ENCODE measurements around the gene TCERG1L.

Gene TCERG1L

DNA sequence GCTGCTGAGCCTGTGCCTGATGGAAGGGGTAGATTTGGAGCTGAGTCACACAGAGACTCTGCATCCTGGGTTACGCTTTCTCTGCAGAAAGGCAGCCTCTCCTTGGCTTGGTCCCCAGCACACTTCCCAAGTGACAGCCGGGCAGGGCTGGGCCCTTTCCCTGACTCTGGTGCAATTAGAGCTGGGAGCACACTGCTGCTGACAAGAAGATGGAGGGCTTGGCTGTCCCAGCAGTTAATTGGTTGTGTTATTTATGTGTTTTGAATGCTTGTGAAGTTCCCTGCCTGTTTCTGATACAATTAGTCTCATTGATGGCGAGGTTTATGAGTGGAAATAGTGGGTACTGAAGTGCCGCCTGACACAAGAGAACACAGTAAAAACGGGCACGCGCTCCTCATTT lies 123.6 kb downstream of the TCERG1L start:
- Histone ChIP-seq H3K27me3 (no peaks in the 10 kb centered on the region), H3K4me2 (peak overlapping the region in 3 of 11 experiments; percentile 34 to 47 (median 40); a peak in 4 of 22 replicates), H3K27ac (no peak overlapping the region), H3K9ac (no peak overlapping the region), H3K36me3 (peaks cover 0 to 22% (median 0%) of the 10 kb centered on the region in 11 experiments; a peak in 6 of 22 replicates), H3K9me3 (replicated peaks in 1 of 11) (peaks cover 6 to 37% (median 25%) of the 10 kb centered on the region in 11 experiments; a peak in 20 of 22 replicates), H4K20me1 (no peaks in the 10 kb centered on the region), H3K4me3 (no peak overlapping the region), H3K4me1 (peaks cover 8 to 38% (median 23%) of the 10 kb centered on the region in 10 experiments; a peak in 17 of 20 replicates)
- no peak for TF ChIP-seq Cebpa-rat (IDR thresholded peaks at IDR 0.05)

DNA sequence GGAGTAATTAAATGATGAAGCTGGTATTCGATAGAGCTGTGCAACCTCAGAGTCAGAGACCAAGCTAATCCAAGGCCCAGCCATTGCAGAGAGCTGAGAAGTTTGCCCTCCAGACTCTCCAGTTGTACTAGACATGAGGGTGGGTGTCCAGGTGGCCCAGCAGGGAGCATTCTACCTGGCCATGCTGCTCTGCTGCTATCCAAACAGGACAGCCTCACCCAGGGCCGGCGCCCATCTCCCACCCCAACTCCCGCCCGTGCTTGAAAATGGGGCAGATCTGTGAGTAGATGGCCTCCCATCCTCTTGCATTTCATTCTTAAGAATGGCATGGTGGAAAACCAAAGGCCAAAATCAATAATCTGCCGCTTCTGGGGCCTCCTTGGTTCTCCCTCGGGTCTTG lies 124.2 kb downstream of the TCERG1L start:
- TF ChIP-seq Cebpa-rat (IDR thresholded peaks at IDR 0.05): no peak
- Histone ChIP-seq H3K4me3 (no peak overlapping the region), H3K4me2 (peak overlapping the region in 7 of 11 experiments; percentile 4 to 50 (median 34); a peak in 11 of 22 replicates), H3K27me3 (no peaks in the 10 kb centered on the region), H4K20me1 (no peaks in the 10 kb centered on the region), H3K36me3 (peaks cover 0 to 19% (median 0%) of the 10 kb centered on the region in 11 experiments; a peak in 6 of 22 replicates), H3K9ac (no peak overlapping the region), H3K9me3 (replicated peaks in 1 of 11) (peaks cover 2 to 31% (median 19%) of the 10 kb centered on the region in 11 experiments; a peak in 20 of 22 replicates), H3K4me1 (peaks cover 8 to 40% (median 23%) of the 10 kb centered on the region in 10 experiments; a peak in 17 of 20 replicates), H3K27ac (no peak overlapping the region)

DNA sequence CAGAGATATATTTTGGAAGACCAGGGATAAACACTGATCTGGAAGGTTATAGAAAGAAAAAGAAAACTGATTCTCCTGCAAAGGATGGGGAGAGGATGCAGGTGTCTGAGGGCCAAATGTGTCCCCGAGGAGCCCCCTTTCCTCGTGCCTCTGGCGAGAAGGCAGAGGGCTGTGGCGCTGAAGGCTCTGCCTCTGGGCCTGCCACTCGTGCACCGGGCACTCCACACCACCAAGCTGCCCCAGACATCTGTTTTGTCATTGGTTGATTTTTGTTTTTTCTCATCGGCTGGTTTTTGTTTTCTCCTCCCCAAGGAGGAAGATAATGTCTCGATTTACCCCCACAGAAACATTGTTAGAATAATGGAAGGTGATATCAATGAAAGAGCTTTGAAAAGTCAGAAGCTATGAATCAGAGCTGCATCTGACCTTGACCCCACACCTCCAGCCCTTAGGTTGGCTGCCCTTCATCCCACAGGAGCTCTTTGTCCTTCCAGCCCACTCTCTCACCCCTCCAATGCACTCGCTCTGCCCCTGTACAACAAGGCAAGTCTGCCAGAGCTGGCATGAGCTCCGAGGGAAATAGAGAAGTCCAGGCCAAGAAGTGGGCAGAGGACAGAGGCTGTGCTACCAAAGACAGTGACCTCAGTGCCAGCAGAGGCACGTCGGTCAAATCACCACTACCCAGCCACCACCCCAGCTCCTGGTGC lies 124.8 kb downstream of the TCERG1L start:
- Histone ChIP-seq H3K27ac (no peak overlapping the region), H3K27me3 (no peaks in the 10 kb centered on the region), H3K9ac (no peak overlapping the region), H3K36me3 (peaks cover 0 to 14% (median 0%) of the 10 kb centered on the region in 11 experiments; a peak in 6 of 22 replicates), H3K4me3 (no peak overlapping the region), H3K9me3 (replicated peaks in 1 of 11) (peaks cover 0 to 25% (median 13%) of the 10 kb centered on the region in 11 experiments; a peak in 14 of 22 replicates), H3K4me2 (peak overlapping the region in 7 of 11 experiments; percentile 4 to 50 (median 34); a peak in 11 of 22 replicates), H4K20me1 (0 out of 22 replicates have a peak, but pooled peaks cover 0 to 2% (median 0%) of the 10 kb centered on the region in 11 experiments), H3K4me1 (peaks cover 11 to 46% (median 26%) of the 10 kb centered on the region in 10 experiments; a peak in 18 of 20 replicates)
- no peak for TF ChIP-seq Cebpa-rat (IDR thresholded peaks at IDR 0.05)

DNA sequence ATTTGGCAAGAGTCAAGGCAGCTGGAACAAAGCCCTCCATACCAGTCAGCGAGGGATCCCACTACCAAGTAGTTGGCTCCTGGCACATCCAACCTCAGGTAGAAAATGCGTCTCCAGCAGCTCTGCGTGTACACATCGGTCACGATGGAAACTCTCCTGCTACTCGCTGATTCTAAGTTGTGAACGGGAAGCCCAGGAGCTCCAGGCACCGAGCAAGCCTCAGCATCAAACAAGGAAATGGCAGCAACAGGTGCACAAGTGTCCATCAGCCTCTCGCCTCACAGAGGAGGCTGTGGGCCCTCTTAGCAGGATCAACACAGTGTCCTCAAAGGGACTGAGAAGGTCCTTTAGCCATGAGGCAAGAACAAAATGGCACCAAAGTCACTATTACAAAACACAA lies 127.0 kb downstream of the TCERG1L start:
- no peak for TF ChIP-seq Cebpa-rat (IDR thresholded peaks at IDR 0.05)
- Histone ChIP-seq H3K27ac (no peak overlapping the region), H3K4me1 (peaks cover 9 to 56% (median 40%) of the 10 kb centered on the region in 10 experiments), H3K4me2 (no peak overlapping the region), H3K9me3 (replicated peaks in 1 of 11) (peaks cover 0 to 17% (median 5%) of the 10 kb centered on the region in 11 experiments; a peak in 7 of 22 replicates), H3K4me3 (no peak overlapping the region), H3K27me3 (peaks cover 0 to 8% (median 0%) of the 10 kb centered on the region in 11 experiments; a peak in 3 of 22 replicates), H4K20me1 (peaks cover 0 to 10% (median 0%) of the 10 kb centered on the region in 11 experiments; a peak in 1 of 22 replicates), H3K36me3 (peaks cover 0 to 14% (median 0%) of the 10 kb centered on the region in 11 experiments; a peak in 6 of 22 replicates), H3K9ac (no peak overlapping the region)

DNA sequence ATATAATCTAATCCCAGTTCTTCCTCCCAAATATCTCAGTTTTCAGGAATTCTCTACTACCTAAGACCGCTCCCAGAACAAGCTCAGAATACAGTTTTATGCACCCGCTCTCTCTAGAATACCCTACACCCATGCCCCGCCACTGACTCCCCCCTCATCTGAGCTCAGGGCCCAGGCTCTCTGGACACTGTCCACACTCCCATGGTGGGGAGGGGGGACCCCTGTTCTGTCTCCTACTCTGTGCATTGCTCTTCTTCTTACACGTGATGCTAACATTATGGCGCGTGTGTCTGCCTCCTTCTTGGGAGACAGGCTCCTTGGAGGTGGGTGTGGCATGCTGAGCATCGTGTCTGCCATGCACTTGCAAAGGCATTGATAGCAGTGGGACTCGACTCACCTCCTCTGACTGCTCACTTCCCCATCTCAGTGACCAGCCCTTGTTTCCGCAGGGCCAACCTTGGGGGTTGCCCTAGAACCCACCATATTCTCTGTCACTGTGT lies 127.9 kb downstream of the TCERG1L start:
- TF ChIP-seq Cebpa-rat (IDR thresholded peaks at IDR 0.05): no peak
- no peak overlapping the region for H3K9ac ChIP-seq
- H3K36me3 ChIP-seq: peaks cover 0 to 14% (median 0%) of the 10 kb centered on the region in 11 experiments; a peak in 6 of 22 replicates
- peaks cover 0 to 17% (median 0%) of the 10 kb centered on the region in 11 experiments; a peak in 6 of 22 replicates for H3K27me3 ChIP-seq
- peaks cover 13 to 65% (median 50%) of the 10 kb centered on the region in 10 experiments for H3K4me1 ChIP-seq
- no peak overlapping the region for H3K4me3 ChIP-seq
- H4K20me1 ChIP-seq: peaks cover 0 to 10% (median 0%) of the 10 kb centered on the region in 11 experiments; a peak in 1 of 22 replicates
- peaks cover 0 to 13% (median 0%) of the 10 kb centered on the region in 11 experiments; a peak in 5 of 22 replicates for H3K9me3 ChIP-seq (replicated peaks in 1 of 11)
- H3K27ac ChIP-seq: no peak overlapping the region
- no peak overlapping the region for H3K4me2 ChIP-seq

DNA sequence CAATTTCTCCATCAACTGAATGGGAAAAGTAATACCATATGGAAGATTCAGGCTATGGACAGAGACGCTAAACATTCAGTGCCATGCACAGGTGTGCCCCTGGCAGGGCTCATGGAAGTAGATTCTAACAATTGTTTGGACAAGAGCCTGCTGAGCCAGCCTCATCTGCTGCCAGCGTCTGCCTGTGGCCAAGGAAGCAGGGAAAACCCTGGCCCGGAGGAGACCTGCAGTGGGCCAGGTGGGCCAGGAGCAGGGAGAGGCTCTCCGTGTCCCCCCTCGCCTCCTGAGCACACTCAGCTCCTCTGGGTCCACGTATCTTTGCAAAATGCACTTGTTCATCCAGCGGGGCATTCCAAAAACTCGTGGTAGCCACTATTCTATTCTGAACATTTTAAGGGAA lies 130.1 kb downstream of the TCERG1L start:
- H3K4me3 ChIP-seq: no peak overlapping the region
- H3K36me3 ChIP-seq: peaks cover 0 to 14% (median 0%) of the 10 kb centered on the region in 11 experiments; a peak in 6 of 22 replicates
- H3K9me3 ChIP-seq (replicated peaks in 1 of 11): peaks cover 0 to 7% (median 2%) of the 10 kb centered on the region in 11 experiments; a peak in 6 of 22 replicates
- H3K4me2 ChIP-seq: peak overlapping the region in 8 of 11 experiments; percentile 9 to 98 (median 88); a peak in 12 of 22 replicates
- H3K27ac ChIP-seq: peak overlapping the region in 1 of 11 experiments; percentile 18; a peak in 2 of 22 replicates
- H3K4me1 ChIP-seq: peaks cover 22 to 62% (median 53%) of the 10 kb centered on the region in 10 experiments
- H3K9ac ChIP-seq: no peak overlapping the region; a peak in 1 of 22 replicates
- no peak for TF ChIP-seq Cebpa-rat (IDR thresholded peaks at IDR 0.05)
- peaks cover 0 to 10% (median 0%) of the 10 kb centered on the region in 11 experiments; a peak in 1 of 22 replicates for H4K20me1 ChIP-seq
- peaks cover 0 to 30% (median 0%) of the 10 kb centered on the region in 11 experiments; a peak in 6 of 22 replicates for H3K27me3 ChIP-seq

DNA sequence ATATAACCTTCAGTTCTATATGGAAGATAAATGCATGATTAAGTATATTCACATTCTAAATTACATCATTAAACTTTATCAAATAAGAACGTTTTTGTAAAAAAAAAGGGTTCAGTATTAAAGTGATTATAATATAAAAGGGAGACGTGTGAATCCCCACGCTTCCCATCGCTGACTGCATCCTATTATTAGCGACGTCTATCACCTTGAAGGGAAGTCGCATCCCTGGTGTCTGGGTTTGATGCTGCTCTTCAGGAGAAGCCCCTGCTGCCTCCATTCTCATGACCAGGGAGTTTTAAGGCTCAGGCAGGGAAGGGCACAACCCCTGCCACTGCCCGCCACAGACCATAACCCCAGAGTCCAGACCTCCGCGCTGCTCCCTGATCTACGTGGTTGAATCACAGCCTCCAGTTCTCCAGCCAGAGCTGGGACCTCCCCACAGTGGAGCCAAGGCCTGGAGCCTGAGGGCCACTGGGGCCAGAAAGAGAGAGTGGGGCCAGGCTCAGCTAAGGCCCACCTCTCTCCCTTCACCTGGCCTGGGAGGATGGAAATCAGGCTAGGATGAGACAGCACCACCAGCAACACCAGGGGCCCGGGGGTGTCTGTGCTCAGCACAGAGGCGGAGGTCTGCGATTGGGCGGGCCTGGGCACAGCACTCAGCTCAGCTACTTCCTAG lies 130.6 kb downstream of the TCERG1L start:
- peaks cover 0 to 30% (median 0%) of the 10 kb centered on the region in 11 experiments; a peak in 6 of 22 replicates for H3K27me3 ChIP-seq
- H4K20me1 ChIP-seq: peaks cover 0 to 10% (median 0%) of the 10 kb centered on the region in 11 experiments; a peak in 1 of 22 replicates
- no peak overlapping the region; a peak in 2 of 22 replicates for H3K9ac ChIP-seq
- peak overlapping the region in 2 of 11 experiments; percentile 7 to 18; a peak in 2 of 22 replicates for H3K27ac ChIP-seq
- TF ChIP-seq Cebpa-rat (IDR thresholded peaks at IDR 0.05): no peak
- peaks cover 0 to 14% (median 0%) of the 10 kb centered on the region in 11 experiments; a peak in 6 of 22 replicates for H3K36me3 ChIP-seq
- H3K9me3 ChIP-seq (replicated peaks in 1 of 11): peaks cover 0 to 11% (median 2%) of the 10 kb centered on the region in 11 experiments; a peak in 6 of 22 replicates
- peaks cover 22 to 62% (median 52%) of the 10 kb centered on the region in 10 experiments for H3K4me1 ChIP-seq
- H3K4me2 ChIP-seq: peak overlapping the region in 8 of 11 experiments; percentile 9 to 98 (median 88); a peak in 13 of 22 replicates
- no peak overlapping the region for H3K4me3 ChIP-seq

DNA sequence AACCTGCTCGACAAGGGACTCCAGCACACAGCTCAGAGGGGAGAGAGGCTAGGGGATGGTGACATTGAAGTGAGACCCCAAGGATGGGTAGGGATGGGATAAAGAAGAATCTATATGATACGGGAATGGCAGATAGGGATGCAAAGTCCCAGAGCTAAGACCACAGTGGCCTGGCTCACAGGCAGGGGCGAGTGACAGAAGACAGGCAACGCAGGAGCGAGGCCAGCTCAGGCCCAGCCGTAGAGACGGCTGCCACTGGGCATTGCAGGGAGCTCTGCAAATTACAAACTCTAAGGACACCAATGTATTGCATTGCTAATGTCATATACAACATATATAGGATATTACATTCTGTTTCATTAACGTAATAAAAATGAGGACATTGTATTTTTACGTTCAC lies 131.4 kb downstream of the TCERG1L start:
- Histone ChIP-seq H3K9ac (peak overlapping the region in 3 of 11 experiments; percentile 39 to 53 (median 53); a peak in 6 of 22 replicates), H3K27ac (peak overlapping the region in 2 of 11 experiments; percentile 24 to 51; a peak in 1 of 22 replicates), H3K4me2 (peak overlapping the region in 10 of 11 experiments; percentile 77 to 98 (median 92); a peak in 17 of 22 replicates), H4K20me1 (peaks cover 0 to 10% (median 0%) of the 10 kb centered on the region in 11 experiments; a peak in 1 of 22 replicates), H3K4me3 (peak overlapping the region in 3 of 10 experiments; percentile 21 to 48 (median 43); a peak in 1 of 20 replicates), H3K9me3 (replicated peaks in 1 of 11) (peaks cover 0 to 11% (median 0%) of the 10 kb centered on the region in 11 experiments; a peak in 5 of 22 replicates), H3K4me1 (peaks cover 22 to 70% (median 60%) of the 10 kb centered on the region in 10 experiments), H3K36me3 (peaks cover 0 to 14% (median 0%) of the 10 kb centered on the region in 11 experiments; a peak in 6 of 22 replicates), H3K27me3 (peaks cover 0 to 30% (median 0%) of the 10 kb centered on the region in 11 experiments; a peak in 6 of 22 replicates)
- TF ChIP-seq Cebpa-rat (IDR thresholded peaks at IDR 0.05): no peak

Data from BLaER1 treated with 17β-estradiol and CSF1 and Interleukin-3, amounts not matched to agents 10 nM and 100 nM (cell line).